ENCODE results near the gene CHCHD3.

Gene CHCHD3

GRCh38 chr7:132915647-132916046 lies 166.2 kb downstream of the CHCHD3 start:
- Histone ChIP-seq H3K4me1 (ENCODE audit: control insufficient read depth, insufficient read depth, low read length) (no peaks in the 10 kb centered on the region), H3K9me3 (ENCODE audit: control insufficient read depth, insufficient read depth, low read depth, low read length) (no peaks in the 10 kb centered on the region), H3K4me3 (ENCODE audit: low read depth, low read length) (no peak overlapping the region), H3K36me3 (ENCODE audit: control insufficient read depth in 2 of 2, insufficient read depth in 1 of 2, low read length in 2 of 2) (no peaks in the 10 kb centered on the region), H3K27ac (ENCODE audit: extremely low read depth, low read depth, low read length) (no peak overlapping the region)
- ChIA-PET POLR2A (no interaction called here), CTCF (no interaction called here)
- TF ChIP-seq ZNF341 (tag by site-specific recombination; IDR thresholded peaks at IDR 0.05; ENCODE audit: low read depth) (no peak), ZFP69B (tag by site-specific recombination; IDR thresholded peaks at IDR 0.05) (no peak), ZBTB17 (tag by site-specific recombination; IDR thresholded peaks at IDR 0.05) (no peak), ZNF501 (tag by site-specific recombination; IDR thresholded peaks at IDR 0.05) (no peak), ZNF350 (tag by site-specific recombination; IDR thresholded peaks at IDR 0.05) (no peak), ZNF404 (tag by site-specific recombination; IDR thresholded peaks at IDR 0.05) (no peak), FEZF1 (tag by site-specific recombination; IDR thresholded peaks at IDR 0.05) (no peak), ZFP3 (tag by site-specific recombination; IDR thresholded peaks at IDR 0.05; ENCODE audit: low read depth) (no peak), ZNF2 (tag by site-specific recombination; IDR thresholded peaks at IDR 0.05) (no peak), ZNF596 (tag by site-specific recombination; IDR thresholded peaks at IDR 0.05) (no peak), ZSCAN30 (tag by site-specific recombination; IDR thresholded peaks at IDR 0.05) (no peak), PRDM2 (tag by site-specific recombination; IDR thresholded peaks at IDR 0.05; ENCODE audit: borderline replicate concordance) (no peak), ZNF37A (tag by site-specific recombination; IDR thresholded peaks at IDR 0.05) (no peak), ELK4 (IDR thresholded peaks at IDR 0.05; ENCODE audit: borderline replicate concordance, low read depth, low read length) (no peak), GLI2 (tag by site-specific recombination; IDR thresholded peaks at IDR 0.05; ENCODE audit: borderline replicate concordance, low read depth) (no peak), ZNF660 (tag by site-specific recombination; IDR thresholded peaks at IDR 0.05) (no peak), ZNF48 (tag by site-specific recombination; IDR thresholded peaks at IDR 0.05) (no peak), ZNF398 (tag by site-specific recombination; IDR thresholded peaks at IDR 0.05) (no peak), ZNF629 (tag by site-specific recombination; IDR thresholded peaks at IDR 0.05) (no peak)
